Measurements from ENCODE around the gene RPL23. TPM values are rescaled to one million over a fixed set of nuclear protein-coding genes. Genes with fewer than 3 reads are reported as not detected.

Gene RPL23
- total and polyA plus RNA-seq, 9 of the 15 experiments (the other 6 are each of a cell fraction or from before 2014, with no cell fraction given) = 1,745 to 3,667 (median 3,096) TPM

GRCh38 chr17:38868817-38869525, 15.4 kb upstream of the RPL23 start (continued):
- no peak for TF ChIP-seq PPARD (CRISPR knock-in tag; IDR thresholded peaks at IDR 0.05)
- TF ChIP-seq, protein P1, sequence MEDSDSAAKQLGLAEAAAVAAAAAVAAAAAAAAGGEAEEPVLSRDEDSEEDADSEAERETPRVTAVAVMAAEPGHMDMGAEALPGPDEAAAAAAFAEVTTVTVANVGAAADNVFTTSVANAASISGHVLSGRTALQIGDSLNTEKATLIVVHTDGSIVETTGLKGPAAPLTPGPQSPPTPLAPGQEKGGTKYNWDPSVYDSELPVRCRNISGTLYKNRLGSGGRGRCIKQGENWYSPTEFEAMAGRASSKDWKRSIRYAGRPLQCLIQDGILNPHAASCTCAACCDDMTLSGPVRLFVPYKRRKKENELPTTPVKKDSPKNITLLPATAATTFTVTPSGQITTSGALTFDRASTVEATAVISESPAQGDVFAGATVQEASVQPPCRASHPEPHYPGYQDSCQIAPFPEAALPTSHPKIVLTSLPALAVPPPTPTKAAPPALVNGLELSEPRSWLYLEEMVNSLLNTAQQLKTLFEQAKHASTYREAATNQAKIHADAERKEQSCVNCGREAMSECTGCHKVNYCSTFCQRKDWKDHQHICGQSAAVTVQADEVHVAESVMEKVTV (CRISPR knock-in tag; IDR thresholded peaks at IDR 0.05) = no peak
- peak; percentile 93 for TF ChIP-seq NBN (IDR thresholded peaks at IDR 0.05; ENCODE audit: low read depth)
- no peak for TF ChIP-seq SRSF9 (IDR thresholded peaks at IDR 0.05; ENCODE audit: borderline replicate concordance, low read depth, low read length)
- 0 out of 2 replicates have a peak, but pooled peaks have one; percentile 19 for TF ChIP-seq EGR1 (conservative IDR thresholded peaks at IDR 0.05)
- no peak for TF ChIP-seq KDM2B (CRISPR knock-in tag; IDR thresholded peaks at IDR 0.05)
- no peak for TF ChIP-seq ZNF274 (IDR thresholded peaks at IDR 0.05; ENCODE audit: borderline replicate concordance, low read depth, low read length)
- TF ChIP-seq ZNF347 (CRISPR knock-in tag; IDR thresholded peaks at IDR 0.05; ENCODE audit: low read depth) = no peak
- no peak for TF ChIP-seq ZZZ3 (IDR thresholded peaks at IDR 0.05)
- no peak for TF ChIP-seq BCL6 (CRISPR knock-in tag; IDR thresholded peaks at IDR 0.05)
- TF ChIP-seq ZFP91 (CRISPR knock-in tag; IDR thresholded peaks at IDR 0.05) = no peak
- TF ChIP-seq EP400 (IDR thresholded peaks at IDR 0.05) = no peak
- TF ChIP-seq NR2C2 (CRISPR knock-in tag; IDR thresholded peaks at IDR 0.05) = no peak
- TF ChIP-seq NR2C2 (tag; IDR thresholded peaks at IDR 0.05) = no peak
- TF ChIP-seq E2F6 (IDR thresholded peaks at IDR 0.05; ENCODE audit: borderline replicate concordance in 1 of 2, extremely low read depth in 1 of 2, insufficient read depth in 1 of 2, insufficient read length in 1 of 2, low read depth in 1 of 2, low read length in 1 of 2, poor library complexity in 1 of 2, severe bottlenecking in 1 of 2) = no peak
- TF ChIP-seq TRIM28 (IDR thresholded peaks at IDR 0.05) = no peak
- TF ChIP-seq, protein P2, sequence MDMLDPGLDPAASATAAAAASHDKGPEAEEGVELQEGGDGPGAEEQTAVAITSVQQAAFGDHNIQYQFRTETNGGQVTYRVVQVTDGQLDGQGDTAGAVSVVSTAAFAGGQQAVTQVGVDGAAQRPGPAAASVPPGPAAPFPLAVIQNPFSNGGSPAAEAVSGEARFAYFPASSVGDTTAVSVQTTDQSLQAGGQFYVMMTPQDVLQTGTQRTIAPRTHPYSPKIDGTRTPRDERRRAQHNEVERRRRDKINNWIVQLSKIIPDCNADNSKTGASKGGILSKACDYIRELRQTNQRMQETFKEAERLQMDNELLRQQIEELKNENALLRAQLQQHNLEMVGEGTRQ (CRISPR knock-in tag; IDR thresholded peaks at IDR 0.05) = no peak
- TF ChIP-seq ZSCAN32 (CRISPR knock-in tag; IDR thresholded peaks at IDR 0.05) = no peak
- no peak for TF ChIP-seq PRPF4 (IDR thresholded peaks at IDR 0.05; ENCODE audit: insufficient read depth, low read depth, low read length, poor library complexity, severe bottlenecking)
- peak in 1 of 2 experiments; percentile 93; a peak in 2 of 4 replicates for TF ChIP-seq TBL1XR1 (IDR thresholded peaks at IDR 0.05; ENCODE audit: low read length in 2 of 2)
- no peak for TF ChIP-seq MEF2A (IDR thresholded peaks at IDR 0.05; ENCODE audit: control insufficient read depth, low read depth, low read length)
